Activated CD8-positive, alpha-beta T cell treated with anti-CD3 and anti-CD28 coated beads, Interleukin-2, amount 10 ng/mL, durations not matched to agents 7 days and 5 days (primary cell): ENCODE results near the gene OLFML3. TPM values are rescaled to one million over a fixed set of nuclear protein-coding genes. Genes with fewer than 3 reads are reported as not detected.
"Not testable (repeated sequence)": the region's sequence is repeated elsewhere in the genome, so short reads cannot be mapped to it uniquely, and the experiment has no call there.

Experiments used
- ATAC-seq: fragments of 150-1000 bp; cut with Tn5 transposase; one replicate; pipeline ENCODE4 v1.10.0; 2021; ENCODE audit warnings: moderate library complexity
- CTCF ChIA-PET: fragments of 350-600 bp; sonication (Branson Sonifier 250); formaldehyde crosslinking; loops from one replicate; lab custom pipeline; 2021; ENCODE audit warnings: antibody characterized with exemption; lab: Charles Lee
- POLR2A ChIA-PET: fragments of 350-600 bp; sonication (Branson Sonifier 250); formaldehyde crosslinking; loops from one replicate; lab custom pipeline; 2021; ENCODE audit warnings: antibody characterized with exemption; lab: Charles Lee
- DNase-seq: peaks from one replicate; pipeline ENCODE4 v3.0.0-alpha.2; 2020
- H3K27ac Mint-ChIP-seq: one replicate; pipeline ENCODE4 v1.8.0; 2021; ENCODE audit warnings: mild to moderate bottlenecking, mixed read lengths
- H3K27me3 Mint-ChIP-seq: one replicate; pipeline ENCODE4 v1.8.0; 2021; ENCODE audit warnings: low read depth, mixed read lengths
- H3K36me3 Mint-ChIP-seq: one replicate; pipeline ENCODE4 v1.8.0; 2021; ENCODE audit warnings: low read depth, mixed read lengths
- H3K4me1 Mint-ChIP-seq: one replicate; pipeline ENCODE4 v1.8.0; 2021; ENCODE audit warnings: low read depth, mixed read lengths
- H3K4me3 Mint-ChIP-seq: one replicate; pipeline ENCODE4 v1.8.0; 2021; ENCODE audit warnings: mild to moderate bottlenecking, mixed read lengths
- H3K9me3 Mint-ChIP-seq: one replicate; pipeline ENCODE4 v1.8.0; 2022; ENCODE audit warnings: mixed read lengths; ENCODE audit not compliant: insufficient read depth
- total RNA-seq, 2 experiments: library from RNA; stranded (reverse); gene quantifications; one replicate each; pipeline ENCODE4 v1.2.3, GENCODE V29; 2021

The OLFML3 gene
- total RNA-seq, 2 experiments from 2014 or later, result 0.42 to 0.78 TPM

DNA sequence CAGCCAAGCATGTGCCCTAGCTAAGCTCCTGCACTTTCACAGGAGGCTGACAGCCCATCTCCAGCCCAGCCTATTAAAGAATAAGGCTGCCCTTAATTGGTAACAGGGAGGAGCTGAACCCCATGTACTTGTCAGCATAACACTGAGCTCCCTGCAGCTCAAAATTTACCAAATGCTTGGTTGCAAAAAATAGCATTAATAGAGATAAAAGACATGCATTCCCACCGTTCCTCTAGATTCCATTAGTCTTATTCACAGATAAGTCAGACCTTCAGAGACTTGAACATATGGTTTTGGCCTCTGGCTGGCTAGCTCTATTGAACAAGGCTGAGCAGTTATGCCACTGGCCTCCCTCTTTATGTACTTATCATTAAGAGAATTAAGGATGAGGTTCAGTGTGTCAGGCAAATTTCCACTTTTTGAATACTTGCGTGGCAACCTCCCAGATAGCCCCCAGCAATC lies 29.2 kb downstream of the OLFML3 start:
- DNase-seq (no peak), ATAC-seq (no peak)
- peaks cover 12% of the 10 kb centered on the region for H3K27me3 Mint-ChIP-seq
- H3K36me3 Mint-ChIP-seq, result no peaks in the 10 kb centered on the region
- POLR2A ChIA-PET, result no interaction called here
- H3K9me3 Mint-ChIP-seq, result no peaks in the 10 kb centered on the region
- H3K4me1 Mint-ChIP-seq, result peaks cover 2% of the 10 kb centered on the region
- H3K27ac Mint-ChIP-seq, result no peak overlapping the region
- no peak overlapping the region for H3K4me3 Mint-ChIP-seq
- CTCF ChIA-PET, result interaction anchor here (1.4 kb wide), 1 partner anchor 31 kb away, joined by 3 read pairs; no protein-coding TSS in a partner anchor

- H3K4me3 Mint-ChIP-seq, result no peak overlapping the region
- H3K9me3 Mint-ChIP-seq, result no peaks in the 10 kb centered on the region
- H3K36me3 Mint-ChIP-seq, result no peaks in the 10 kb centered on the region
- CTCF ChIA-PET, result interaction anchor here (1.4 kb wide), 1 partner anchor 32 kb away, joined by 3 read pairs; no protein-coding TSS in a partner anchor
- ATAC-seq (no peak), DNase-seq (no peak)
- peaks cover 12% of the 10 kb centered on the region for H3K27me3 Mint-ChIP-seq
- POLR2A ChIA-PET, result no interaction called here
- H3K27ac Mint-ChIP-seq, result no peak overlapping the region
- H3K4me1 Mint-ChIP-seq, result no peaks in the 10 kb centered on the region
These were observed 29.7 kb downstream of the OLFML3 start for GRCh38 chr1:114008993-114009392.

- peaks cover 12% of the 10 kb centered on the region for H3K27me3 Mint-ChIP-seq
- H3K36me3 Mint-ChIP-seq, result no peaks in the 10 kb centered on the region
- H3K9me3 Mint-ChIP-seq, result no peaks in the 10 kb centered on the region
- no peak for DNase-seq
- CTCF ChIA-PET, result interaction anchor here (1.4 kb wide), 1 partner anchor 32 kb away, joined by 3 read pairs; no protein-coding TSS in a partner anchor
- ATAC-seq, result no peak
- no peak overlapping the region for H3K4me3 Mint-ChIP-seq
- no peak overlapping the region for H3K27ac Mint-ChIP-seq
- no peaks in the 10 kb centered on the region for H3K4me1 Mint-ChIP-seq
- POLR2A ChIA-PET, result no interaction called here
These were observed 30.1 kb downstream of the OLFML3 start for GRCh38 chr1:114009393-114009792.

DNA sequence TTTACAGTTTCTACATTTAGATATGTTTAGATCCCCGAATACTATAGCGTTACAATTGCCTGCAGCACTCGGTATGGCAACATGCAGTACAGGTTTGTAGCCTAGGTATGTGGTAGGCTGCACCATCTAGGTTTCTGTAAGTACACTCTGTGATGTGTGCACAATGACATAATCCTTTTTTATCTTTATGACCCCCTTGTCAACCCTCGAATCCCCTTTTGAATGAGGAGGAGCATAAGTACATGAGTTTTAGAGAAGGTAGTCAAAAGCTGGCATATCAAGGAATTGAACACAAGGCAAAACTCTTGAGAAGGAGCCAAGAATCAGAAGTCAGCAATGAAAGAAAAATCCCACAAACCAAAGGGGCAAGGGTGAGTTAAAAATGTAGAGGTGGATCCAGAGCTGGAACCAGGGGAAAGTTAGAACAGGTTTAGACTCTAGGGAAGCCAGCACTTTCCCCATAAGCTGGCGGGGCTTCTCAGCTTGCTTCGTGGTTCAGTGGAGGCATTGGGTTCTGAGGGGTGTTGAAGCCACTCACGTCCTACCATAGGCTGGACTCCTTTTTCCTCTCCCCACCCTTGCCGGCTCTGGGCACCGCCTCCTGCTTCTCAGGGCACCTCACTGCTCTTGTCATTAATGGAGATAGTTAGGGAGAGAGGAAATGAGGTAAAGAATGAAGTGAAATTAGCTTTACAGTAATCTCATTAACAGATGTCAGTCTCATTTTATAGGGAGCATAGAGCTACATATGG lies 31.3 kb downstream of the OLFML3 start:
- DNase-seq (no peak), ATAC-seq (no peak)
- Mint-ChIP-seq H3K4me3 (no peak overlapping the region), H3K27me3 (peaks cover 12% of the 10 kb centered on the region), H3K27ac (no peak overlapping the region), H3K36me3 (no peaks in the 10 kb centered on the region), H3K4me1 (no peaks in the 10 kb centered on the region), H3K9me3 (no peaks in the 10 kb centered on the region)
- POLR2A ChIA-PET, result interaction anchor here (0.6 kb wide), 1 partner anchor 1022 kb away, joined by 4 read pairs; no protein-coding TSS in a partner anchor
- CTCF ChIA-PET, result no interaction called here

DNA sequence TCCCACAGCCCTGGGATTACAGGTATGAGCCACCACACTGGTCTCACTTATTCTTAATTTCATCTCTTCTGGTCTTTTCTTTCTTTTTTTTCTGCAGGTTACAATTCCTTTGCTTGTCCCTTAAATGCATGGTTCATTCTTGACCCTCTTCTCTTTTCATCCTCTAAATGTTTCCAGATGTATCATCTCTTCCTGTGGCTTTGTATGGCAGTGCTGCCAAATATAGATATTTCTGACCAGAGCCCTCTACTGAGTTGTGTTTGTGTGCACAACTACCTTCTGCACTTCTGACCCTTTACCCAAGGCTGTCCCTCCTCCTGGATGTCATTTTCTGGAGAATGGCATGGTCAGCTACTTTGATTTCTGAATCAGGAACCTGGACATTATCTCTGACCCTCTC lies 32.5 kb downstream of the OLFML3 start:
- peaks cover 11% of the 10 kb centered on the region for H3K27me3 Mint-ChIP-seq
- no peak for ATAC-seq
- no peak overlapping the region for H3K27ac Mint-ChIP-seq
- DNase-seq, result no peak
- no peaks in the 10 kb centered on the region for H3K9me3 Mint-ChIP-seq
- H3K4me1 Mint-ChIP-seq, result no peaks in the 10 kb centered on the region
- no peaks in the 10 kb centered on the region for H3K36me3 Mint-ChIP-seq
- H3K4me3 Mint-ChIP-seq, result no peak overlapping the region
- ChIA-PET CTCF (no interaction called here), POLR2A (no interaction called here)

DNA sequence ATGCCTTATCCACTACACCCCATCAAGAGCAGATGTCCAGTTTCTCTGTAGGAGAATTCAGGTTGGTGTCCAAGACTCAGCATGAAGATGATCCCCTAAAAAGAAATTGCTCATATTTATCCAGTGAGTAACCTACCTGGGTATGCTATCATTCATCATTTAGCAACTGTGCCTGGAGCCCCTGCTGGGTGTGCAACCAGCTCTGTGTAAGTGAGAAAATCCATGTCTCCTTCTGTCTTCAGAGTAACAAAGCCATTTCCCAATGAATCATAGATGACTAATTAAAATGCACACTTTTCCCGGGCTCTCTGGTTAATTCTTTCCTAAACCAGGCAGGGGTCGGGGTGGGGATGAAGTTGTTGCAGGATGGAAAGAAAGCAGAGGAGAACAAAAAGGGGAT lies 35.8 kb downstream of the OLFML3 start:
- DNase-seq (no peak), ATAC-seq (no peak)
- H3K27ac Mint-ChIP-seq, result no peak overlapping the region
- peaks cover 10% of the 10 kb centered on the region for H3K27me3 Mint-ChIP-seq
- no peaks in the 10 kb centered on the region for H3K9me3 Mint-ChIP-seq
- CTCF ChIA-PET, result no interaction called here
- no peaks in the 10 kb centered on the region for H3K4me1 Mint-ChIP-seq
- H3K4me3 Mint-ChIP-seq, result no peak overlapping the region
- POLR2A ChIA-PET, result no interaction called here
- H3K36me3 Mint-ChIP-seq, result no peaks in the 10 kb centered on the region

- not testable (repeated sequence) for ATAC-seq
These were observed 40.5 kb downstream of the OLFML3 start for GRCh38 chr1:114019724-114020123.

DNA sequence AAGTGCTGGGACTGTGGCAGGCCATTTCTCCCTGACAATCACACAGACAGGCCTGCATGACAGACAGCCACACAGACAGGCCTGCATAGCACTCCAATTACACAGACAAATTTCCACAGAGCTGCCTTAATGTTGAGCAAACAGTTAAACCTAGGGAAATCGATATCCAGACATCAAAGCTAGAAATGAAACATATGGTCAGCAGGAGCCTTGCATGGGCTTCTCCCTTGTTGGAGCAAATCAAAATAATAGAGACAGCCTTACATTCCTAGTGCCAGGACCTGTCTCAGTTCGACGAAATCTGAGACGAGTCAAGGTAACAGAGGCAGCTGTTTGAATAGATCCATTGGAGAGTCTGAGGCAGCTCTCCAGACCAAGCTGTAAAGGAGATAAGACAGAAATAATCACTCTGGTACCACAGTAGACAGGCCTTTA lies 42.4 kb downstream of the OLFML3 start:
- Mint-ChIP-seq H3K27ac (no peak overlapping the region), H3K27me3 (no peaks in the 10 kb centered on the region), H3K9me3 (no peaks in the 10 kb centered on the region), H3K4me1 (no peaks in the 10 kb centered on the region), H3K36me3 (no peaks in the 10 kb centered on the region), H3K4me3 (no peak overlapping the region)
- CTCF ChIA-PET, result interaction anchor here (1.2 kb wide), 1 partner anchor 261 kb away, joined by 4 read pairs; no protein-coding TSS in a partner anchor
- no peak for DNase-seq
- ATAC-seq, result no peak
- POLR2A ChIA-PET, result no interaction called here

More at GRCh38 chr1:114019724-114020123, 40.5 kb downstream of the OLFML3 start:
- H3K4me3 Mint-ChIP-seq, CTCF ChIA-PET, H3K27ac Mint-ChIP-seq, POLR2A ChIA-PET, H3K36me3 Mint-ChIP-seq, DNase-seq, H3K4me1 Mint-ChIP-seq, H3K9me3 Mint-ChIP-seq, H3K27me3 Mint-ChIP-seq: not testable (repeated sequence)

- no peaks in the 10 kb centered on the region for H3K36me3 Mint-ChIP-seq
- no peak overlapping the region for H3K27ac Mint-ChIP-seq
- CTCF ChIA-PET, result no interaction called here
- no peak overlapping the region for H3K4me3 Mint-ChIP-seq
- no peaks in the 10 kb centered on the region for H3K9me3 Mint-ChIP-seq
- H3K27me3 Mint-ChIP-seq, result no peaks in the 10 kb centered on the region
- DNase-seq (no peak), ATAC-seq (no peak)
- H3K4me1 Mint-ChIP-seq, result no peaks in the 10 kb centered on the region
- POLR2A ChIA-PET, result no interaction called here
These were observed 43.6 kb downstream of the OLFML3 start for GRCh38 chr1:114022877-114023276.

- no peaks in the 10 kb centered on the region for H3K27me3 Mint-ChIP-seq
- ATAC-seq (no peak), DNase-seq (no peak)
- no peaks in the 10 kb centered on the region for H3K4me1 Mint-ChIP-seq
- ChIA-PET POLR2A (no interaction called here), CTCF (no interaction called here)
- no peaks in the 10 kb centered on the region for H3K9me3 Mint-ChIP-seq
- H3K27ac Mint-ChIP-seq, result no peak overlapping the region
- H3K36me3 Mint-ChIP-seq, result no peaks in the 10 kb centered on the region
- no peak overlapping the region for H3K4me3 Mint-ChIP-seq
These were observed 44.1 kb downstream of the OLFML3 start for GRCh38 chr1:114023377-114023776.

DNA sequence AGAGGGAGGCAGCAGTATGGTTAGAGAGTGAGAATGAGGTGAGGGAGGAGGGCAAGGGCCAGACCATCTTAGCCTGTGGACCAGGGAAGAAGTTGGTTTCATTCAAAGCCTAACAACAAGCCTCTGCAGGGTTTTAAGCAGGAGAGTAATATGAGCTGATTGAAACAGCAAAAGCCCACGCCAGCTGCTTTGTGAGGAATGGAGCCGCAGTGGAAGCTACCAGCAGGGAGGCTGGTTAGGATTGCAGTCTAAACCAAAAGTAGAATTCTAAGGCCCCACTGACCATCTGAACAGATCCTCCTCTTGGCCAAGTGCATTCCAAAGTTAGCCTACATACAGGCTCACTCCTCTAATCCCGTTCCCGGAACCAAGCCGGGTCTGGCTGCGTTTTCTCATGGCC lies 44.8 kb downstream of the OLFML3 start:
- H3K36me3 Mint-ChIP-seq, result no peaks in the 10 kb centered on the region
- ATAC-seq (no peak), DNase-seq (no peak)
- H3K4me1 Mint-ChIP-seq, result no peaks in the 10 kb centered on the region
- no peaks in the 10 kb centered on the region for H3K27me3 Mint-ChIP-seq
- no peak overlapping the region for H3K27ac Mint-ChIP-seq
- H3K4me3 Mint-ChIP-seq, result no peak overlapping the region
- ChIA-PET CTCF (no interaction called here), POLR2A (no interaction called here)
- H3K9me3 Mint-ChIP-seq, result no peaks in the 10 kb centered on the region

- no peaks in the 10 kb centered on the region for H3K27me3 Mint-ChIP-seq
- no peak for ATAC-seq
- no peak for DNase-seq
- no peak overlapping the region for H3K27ac Mint-ChIP-seq
- no peak overlapping the region for H3K4me3 Mint-ChIP-seq
- ChIA-PET CTCF (interaction anchor here (0.8 kb wide), 1 partner anchor 1113 kb away, joined by 3 read pairs; no protein-coding TSS in a partner anchor), POLR2A (no interaction called here)
- H3K4me1 Mint-ChIP-seq, result no peaks in the 10 kb centered on the region
- no peaks in the 10 kb centered on the region for H3K36me3 Mint-ChIP-seq
- H3K9me3 Mint-ChIP-seq, result no peaks in the 10 kb centered on the region
These were observed 46.5 kb downstream of the OLFML3 start for GRCh38 chr1:114025609-114026401.
